ENCODE results near the gene GINS1.

Gene GINS1

DNA sequence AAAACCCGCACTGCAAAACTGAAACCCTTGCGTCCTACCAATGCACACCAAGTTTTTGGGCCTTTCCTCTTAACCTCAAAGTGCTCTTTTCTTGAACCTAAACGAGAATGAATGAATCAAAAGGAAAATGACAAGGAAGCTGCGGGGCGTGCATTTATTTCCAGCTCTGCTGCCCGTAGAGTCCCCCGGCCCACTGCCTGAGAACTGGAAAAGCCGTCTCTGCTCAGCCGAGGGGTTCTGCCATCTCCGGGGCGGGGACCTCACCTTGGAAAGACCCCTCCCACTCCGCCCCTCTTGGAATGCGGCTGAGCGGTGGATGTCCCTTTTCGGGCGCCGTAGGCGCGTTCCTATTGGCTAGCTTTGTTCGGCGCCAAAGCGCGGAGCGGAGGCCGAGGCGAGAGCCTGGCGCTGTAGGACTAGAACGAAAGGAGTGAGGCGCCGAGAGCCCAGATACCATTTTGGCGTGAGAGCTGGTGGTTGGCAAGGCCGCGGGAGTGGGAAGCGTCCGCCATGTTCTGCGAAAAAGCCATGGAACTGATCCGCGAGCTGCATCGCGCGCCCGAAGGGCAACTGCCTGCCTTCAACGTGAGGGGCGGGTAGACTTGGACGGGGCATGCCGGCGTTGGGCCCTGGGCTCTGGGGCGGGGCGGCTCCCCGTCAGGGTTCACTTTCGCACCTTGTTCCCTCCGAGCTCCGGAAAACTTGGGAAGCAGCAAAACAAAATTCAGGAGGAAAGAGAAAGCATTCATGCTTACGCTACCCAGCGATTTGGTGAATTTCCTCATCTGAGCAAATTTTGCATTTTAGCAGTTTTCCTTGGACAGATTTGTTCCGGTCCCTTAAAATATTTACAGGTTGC is at the start of gene GINS1:
Gene GINS1 (plus strand): TSS at position 363 of the 859 bp plus-strand sequence. CDS start 148 bp downstream, at position 511.
- peak; percentile 56 for DNase-seq (ENCODE audit: low read depth)

DNA sequence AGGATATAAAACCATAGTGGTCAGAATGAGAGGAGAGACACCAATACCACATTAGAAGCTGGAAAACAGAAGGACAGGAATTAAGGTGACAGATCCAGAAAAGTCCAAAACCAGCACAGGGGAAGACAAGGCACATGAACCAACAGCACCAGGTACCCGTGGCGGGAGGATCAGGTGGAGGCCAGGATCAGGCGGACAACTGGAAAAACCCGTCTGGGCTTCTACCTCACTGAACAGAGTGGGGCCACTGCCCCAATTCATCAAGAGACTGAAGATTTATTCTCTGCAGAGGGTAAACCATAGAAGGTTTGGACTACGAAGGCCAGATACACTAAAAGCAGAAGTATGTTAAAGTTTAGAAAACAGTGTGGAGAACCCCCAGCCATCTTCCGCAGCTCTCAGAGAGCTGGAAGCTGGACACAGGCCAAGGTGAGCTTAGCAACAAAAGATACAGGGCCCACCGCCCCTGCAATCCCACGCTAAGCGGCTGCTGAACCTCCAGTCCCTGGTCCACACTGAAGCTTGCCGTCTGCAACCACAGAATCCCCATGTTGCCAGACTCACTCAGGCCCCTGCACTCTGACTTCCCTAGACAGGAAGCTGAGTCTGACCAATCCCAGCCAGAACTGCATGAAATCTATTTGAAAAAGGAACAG is 46.7 kb upstream of the GINS1 start:
- no peak for DNase-seq (ENCODE audit: low read depth)

DNA sequence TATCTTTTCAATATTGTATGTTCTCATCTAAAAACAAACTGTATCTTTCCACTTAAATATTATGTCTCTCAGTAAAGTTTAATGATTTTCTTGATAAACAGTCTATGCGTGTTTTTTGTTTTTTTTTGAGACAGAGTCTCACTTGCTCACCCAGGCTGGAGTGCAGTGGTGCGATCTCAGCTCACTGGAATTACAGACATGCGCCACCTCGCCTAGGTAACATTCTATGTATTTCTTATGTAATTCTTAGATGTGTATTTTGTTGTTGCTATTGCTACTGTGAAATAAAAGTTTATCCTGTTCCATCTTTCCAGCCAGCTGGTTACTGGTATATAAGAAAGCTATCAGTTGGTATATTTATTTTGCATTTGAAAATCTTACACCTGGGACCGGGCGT is 46.2 kb upstream of the GINS1 start:
- DNase-seq (ENCODE audit: low read depth), result no peak

DNA sequence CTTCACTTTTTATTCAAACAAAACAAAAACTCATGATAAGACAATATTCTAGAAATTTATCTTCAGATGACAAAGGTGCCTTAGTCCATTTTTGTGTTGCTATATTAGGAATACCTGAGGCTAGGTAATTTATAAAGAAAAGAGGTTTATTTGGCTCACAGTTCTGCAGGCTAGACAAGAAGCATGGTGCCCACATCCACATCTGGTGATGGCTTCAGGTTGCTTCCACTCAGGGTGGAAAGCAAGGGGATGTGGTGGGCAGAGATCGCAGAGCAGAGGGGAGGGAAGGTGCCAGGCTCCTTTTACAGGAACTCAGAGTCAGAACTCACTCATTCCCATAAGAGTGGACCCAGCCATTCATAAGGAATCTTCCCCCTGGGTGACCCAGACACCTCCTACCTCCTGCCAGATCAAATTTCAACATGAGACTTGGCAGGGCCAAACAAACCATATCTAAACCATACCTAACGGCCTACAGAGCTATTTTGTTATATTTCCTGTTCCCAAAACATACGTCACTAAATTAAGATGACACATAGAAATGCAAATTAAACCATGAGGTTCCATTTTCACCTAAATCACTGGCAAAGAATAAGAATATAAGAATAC is 43.2 kb upstream of the GINS1 start:
- no peak for DNase-seq (ENCODE audit: low read depth)

DNA sequence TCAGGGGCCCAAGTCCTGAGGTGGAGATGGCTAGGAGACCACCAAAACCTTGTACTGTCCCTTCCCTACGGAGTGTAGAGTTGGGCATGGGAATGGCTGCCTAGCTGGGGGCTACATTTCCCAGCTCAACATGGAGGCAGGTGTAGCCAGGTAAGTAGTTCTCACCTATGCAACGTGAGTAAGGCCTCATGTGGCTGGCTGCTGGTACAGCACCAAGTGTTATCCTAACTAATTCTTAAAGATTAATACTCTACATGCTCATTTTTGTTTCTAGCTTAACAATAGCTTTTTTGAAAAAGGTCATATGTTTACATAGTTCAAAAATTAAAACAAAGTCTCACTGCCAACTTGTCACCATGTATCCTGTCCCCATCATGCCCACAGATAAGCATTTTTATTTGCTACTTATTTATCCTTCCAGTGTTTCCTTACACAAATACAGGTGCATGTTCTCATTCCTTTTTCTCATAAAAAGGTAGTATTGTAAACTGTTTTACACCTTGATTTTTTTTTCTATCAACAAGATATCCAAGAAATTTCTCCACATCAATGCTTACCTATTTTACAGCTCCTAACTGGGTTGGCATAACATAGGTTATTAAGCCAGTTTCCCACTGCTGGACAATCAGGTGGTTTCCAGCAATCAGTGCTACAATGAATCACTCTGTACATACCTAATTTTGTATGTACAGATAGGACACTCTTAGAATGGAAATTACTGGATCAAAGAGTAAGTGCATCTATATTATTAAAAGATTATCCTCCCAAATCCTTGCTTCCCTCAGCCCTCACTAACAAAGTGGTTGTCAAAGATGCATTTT is 42.4 kb upstream of the GINS1 start:
- no peak for DNase-seq (ENCODE audit: low read depth)

DNA sequence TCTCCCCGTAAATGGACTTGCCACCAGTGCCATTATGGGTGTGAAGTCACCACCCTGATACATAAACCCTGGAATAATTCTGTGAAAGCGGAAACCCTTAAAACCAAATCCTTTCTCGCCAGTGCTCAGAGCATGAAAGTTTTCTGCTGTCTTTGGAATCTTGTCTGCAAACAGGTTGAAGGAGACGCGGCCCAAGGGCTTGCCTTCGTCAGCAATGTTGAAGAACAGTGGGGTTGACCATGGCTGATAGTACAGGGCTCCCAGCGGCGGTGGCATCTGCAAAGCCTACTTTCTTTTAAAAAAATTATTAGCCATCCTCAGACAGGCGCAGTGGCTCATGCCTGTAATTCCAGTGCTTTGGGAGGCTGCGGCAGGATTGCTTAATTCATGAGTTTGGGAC is 38.9 kb upstream of the GINS1 start:
- no peak for DNase-seq (ENCODE audit: low read depth)

DNA sequence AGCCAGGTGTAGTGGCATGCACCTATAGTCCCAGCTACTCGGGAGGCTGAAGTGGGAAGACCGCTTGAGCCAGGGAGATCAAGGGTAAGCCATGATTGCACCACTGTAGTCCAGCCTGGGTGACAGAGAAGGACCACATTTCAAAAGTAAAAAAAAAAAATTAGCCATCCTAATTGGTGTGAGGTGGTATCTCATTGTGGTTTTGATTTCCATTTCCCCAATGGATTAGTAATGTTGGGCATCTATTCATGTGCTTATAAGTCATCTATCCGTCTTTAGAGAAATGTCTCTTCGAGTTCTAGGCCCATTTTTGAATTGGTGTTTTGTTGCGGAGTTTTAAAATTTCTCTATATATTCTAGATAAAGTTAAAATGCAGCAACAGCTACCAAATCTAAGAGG is 38.5 kb upstream of the GINS1 start:
- no peak for DNase-seq (ENCODE audit: low read depth)

DNA sequence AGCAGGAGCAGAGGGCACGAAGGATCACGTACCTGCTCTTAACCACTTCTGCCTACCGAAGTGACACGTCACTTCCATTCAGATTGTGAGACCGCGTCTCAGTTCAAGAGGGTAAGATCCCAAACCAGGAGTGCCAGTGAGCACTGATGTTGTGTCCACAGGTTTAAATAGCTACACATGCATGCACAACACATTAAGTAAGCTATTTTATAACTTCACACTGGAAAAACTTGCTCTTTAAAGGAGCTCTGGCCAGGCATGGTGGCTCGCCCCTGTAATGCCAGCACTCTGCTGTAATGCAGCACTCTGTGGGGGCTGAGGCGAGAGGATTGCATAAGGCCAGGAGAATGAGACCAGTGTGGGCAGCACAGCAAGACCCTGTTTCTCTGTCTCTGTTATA is 37.9 kb upstream of the GINS1 start:
- DNase-seq (ENCODE audit: low read depth), result no peak

DNA sequence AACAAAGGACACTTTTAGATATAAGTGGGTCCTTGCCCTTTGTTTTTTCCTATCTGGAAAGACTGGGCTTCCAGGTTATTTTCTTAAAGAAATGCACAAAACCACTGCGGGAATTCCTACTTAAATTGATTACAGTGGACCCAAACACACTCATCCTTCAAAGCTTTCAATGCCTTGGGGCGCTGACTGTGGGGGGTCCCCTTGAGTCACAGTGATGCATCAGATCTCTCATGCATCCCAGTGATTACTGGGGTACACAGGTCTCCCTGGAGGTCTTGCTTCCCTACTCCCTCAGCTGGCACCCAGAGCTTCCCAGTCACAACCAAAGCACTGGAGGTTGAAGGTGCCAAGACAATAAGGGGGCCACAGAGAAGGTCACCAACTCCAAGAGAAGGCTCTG is 37.5 kb upstream of the GINS1 start:
- DNase-seq (ENCODE audit: low read depth), result no peak

DNA sequence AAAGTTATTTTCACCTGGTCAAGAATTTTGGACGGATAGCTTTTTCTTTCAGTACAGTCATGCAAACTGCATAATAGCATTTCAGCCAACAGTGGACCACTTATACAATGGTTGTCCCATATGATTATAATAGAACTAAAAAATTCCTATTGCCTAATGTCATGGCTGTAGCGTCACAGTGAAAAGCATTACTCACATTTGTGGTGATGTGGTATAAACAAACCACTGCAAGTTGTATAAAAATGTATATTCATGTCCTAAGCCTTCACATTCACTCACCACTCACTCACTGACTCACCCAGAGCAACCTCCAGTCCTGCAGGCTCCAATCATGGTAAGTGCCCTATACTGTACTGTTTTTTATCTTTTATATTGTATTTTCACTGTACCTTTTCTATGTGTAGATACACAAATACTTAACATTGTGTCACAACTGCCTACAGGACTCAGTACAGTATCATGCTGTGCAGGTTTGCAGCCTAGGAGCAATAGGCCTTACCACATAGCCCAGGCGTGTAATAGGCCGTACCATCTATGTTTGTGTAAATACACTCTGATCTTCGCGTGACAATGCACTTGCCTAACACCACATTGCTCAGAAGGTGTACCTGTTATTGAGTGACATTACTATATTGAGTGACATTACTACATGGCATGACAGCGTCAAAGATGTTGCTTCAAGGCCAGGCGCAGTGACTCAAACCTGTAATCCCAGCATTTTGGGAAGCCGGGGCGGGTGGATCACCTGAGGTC is 34.7 kb upstream of the GINS1 start:
- no peak for DNase-seq (ENCODE audit: low read depth)

DNA sequence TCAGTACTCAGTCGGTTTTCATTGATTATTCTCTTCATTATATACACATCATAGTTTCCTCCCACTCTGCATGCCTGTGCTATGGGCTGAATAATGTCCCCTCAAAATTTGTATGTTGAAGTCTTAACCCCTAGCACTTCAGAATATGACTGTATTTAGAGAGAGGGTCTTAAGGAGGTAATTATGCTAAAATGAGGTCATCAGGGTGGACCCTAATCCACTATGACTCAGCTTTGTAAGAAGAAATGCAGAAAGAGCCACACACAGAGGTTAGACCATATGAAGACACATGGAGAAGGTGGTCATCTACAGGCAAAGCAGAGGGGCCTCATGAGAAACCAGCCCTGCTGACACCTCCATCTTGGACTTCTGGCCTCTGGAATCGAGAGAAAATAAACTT is 32.6 kb upstream of the GINS1 start:
- DNase-seq (ENCODE audit: low read depth), result no peak

DNA sequence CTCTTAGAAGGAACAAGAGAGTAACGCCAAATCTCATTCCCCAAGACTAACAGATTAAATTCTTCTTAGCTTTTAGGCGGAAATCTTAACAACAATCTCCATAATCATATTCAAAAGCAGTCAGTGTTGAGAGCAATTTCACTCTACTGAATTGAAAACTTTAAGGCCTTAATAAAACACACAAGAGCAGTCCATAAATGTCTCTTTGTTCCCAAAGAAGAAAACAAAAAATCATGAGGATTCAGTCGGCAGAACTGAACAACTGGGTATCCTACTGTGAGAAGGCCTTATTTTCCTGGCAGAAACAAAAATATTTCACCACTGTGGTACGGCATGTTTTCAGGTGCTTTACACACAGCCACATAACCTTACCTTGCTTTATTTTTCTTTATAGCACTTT is 31.2 kb upstream of the GINS1 start:
- no peak for DNase-seq (ENCODE audit: low read depth)

DNA sequence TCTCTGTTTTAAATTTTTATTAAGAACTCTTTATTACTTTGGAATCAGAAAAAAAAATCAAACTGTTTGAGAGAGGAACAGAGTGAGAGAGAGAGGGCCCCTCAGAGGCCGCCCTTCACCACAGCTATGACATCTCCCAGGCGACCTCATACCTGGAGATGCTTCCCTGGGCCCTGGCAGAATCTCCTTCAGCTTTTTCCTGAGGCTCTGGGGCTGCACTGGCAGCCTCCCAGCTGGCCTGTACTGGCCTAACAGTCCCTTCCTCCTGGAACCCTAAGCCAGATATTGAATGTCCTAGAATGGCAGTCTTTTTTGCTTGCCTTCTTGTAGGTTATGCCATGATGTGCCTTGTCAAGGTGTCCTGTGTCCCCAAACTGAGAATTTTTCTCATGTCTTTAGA is 30.6 kb upstream of the GINS1 start:
- no peak for DNase-seq (ENCODE audit: low read depth)

DNA sequence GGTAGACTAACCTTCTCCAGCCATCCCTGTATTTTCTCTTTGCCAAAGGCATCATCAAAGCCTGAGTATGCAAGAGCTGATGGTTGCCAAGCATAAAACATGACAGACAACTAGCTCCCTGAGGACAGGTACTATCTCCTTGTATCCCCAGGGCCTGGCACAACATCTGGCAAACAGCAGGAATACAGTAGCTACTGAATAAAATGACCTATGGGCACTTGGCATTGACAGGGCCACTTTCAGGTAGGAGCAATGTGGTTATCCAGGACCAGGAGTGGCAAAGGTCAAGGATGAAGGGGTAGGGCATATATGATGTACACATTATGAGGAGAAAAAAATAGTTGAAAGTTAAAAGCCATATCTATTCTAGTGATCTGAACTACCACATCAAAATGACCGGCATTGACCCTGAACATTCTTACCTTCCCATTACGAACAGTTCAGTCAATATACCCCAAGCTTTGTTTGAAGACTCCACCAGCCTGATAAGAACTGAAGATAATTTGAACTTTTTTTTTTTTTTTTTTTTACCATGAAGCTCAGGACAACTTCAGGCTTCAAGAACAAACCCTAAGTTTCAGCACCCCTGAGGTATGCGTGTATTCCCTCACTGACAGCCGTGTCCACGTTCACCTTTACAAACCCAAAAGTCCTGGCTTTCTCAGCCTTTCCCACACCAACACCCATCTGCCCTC is 29.1 kb upstream of the GINS1 start:
- no peak for DNase-seq (ENCODE audit: low read depth)

DNA sequence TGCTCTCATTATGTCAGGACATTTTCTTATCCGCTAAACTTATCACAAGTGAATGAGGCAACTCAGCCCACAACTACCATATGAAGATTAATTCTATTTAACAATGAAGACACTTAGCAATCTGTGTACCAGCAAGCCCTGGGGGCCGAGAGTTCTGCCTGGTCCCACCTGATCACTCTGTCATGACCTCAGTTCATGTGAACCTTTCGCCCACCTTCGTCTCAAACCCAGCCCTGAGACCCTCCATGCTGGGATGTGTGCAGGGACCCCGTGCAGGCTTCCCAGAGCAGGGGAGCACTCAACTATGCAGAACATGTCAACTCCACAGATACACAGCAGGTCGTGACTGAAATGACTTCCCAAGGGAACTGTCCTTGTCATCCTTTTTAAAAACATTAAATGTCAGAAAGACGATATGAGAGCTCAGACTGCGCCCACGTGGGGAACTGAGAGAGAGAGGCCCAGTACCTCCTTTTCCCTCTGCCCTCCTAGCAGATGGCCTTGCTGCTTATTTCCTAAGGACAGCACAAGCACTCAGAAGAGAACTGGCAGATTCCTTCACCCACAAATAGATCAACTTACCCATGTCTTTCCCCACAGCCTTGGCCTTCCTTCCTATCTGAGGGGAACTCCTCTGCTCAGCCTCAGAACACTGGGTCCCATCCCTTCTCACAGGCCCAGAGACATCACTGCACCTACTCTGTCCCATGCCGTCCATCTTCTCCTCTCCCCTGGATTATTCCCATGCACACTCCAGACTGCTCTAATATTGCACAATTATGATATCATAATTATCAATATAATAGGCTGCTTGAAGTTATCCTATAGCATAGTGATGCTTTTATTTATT is 28.4 kb upstream of the GINS1 start:
- DNase-seq (ENCODE audit: low read depth), result no peak

DNA sequence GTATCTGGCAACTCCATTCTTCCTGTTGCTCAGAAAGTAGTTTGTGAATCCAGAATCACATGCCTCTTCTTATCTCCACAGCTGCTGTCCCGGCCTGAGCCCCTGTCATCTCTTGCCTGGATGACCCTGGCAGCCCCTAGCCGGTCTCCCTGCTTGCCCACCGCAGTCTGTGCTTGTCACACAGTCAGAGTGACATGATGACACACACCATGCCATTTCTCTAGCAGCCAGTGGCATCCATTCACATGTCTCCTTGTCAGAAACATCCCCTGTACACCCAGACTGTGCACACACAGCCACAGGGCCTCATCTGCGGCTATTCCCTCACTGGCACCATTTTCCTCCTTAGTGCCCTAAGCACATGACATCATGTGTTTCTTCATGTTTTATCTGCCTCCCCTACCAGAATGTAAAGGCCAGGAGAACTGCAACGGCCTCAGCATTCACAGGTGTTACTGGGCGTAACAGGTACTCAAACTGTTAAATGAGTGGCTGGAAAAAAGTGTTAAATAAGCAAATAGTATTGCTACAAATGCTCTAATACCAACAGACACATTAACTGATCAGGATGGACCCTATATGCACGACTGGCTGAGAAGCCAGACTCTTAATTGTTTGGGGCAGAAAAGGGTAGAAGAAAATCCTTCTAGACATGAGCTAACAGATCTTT is 26.4 kb upstream of the GINS1 start:
- no peak for DNase-seq (ENCODE audit: low read depth)

DNA sequence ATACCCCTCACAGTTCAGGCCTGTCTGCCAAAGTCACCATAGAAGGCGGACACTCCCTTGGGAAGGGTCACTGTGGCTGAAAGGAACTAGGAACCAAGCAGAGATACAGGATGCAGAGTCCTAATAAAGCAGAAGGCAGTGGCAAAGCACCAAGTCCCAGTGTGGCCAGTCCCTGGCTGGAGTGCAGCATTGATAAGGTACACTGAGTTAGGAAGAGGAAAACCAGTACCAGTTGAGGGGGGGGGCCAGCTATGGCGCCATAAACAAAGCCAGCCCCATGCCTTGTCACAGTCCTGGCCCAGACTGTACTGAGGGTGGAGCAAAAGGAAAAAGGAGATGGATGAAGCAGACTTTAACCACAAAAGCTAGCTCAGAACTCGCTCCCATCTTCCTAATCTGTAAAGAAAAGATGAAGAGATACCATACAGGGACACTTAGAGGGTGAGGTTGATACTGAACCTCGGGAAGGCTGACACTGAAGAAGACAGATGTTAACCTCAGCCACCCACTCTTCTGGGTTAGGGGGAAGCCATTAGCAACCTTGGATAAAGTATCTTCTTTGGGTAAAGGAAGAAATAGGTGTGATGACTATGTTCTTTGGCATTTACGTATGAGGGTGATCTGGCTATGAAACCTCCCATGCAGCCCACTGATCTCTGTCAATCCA is 24.6 kb upstream of the GINS1 start:
- DNase-seq (ENCODE audit: low read depth), result no peak

DNA sequence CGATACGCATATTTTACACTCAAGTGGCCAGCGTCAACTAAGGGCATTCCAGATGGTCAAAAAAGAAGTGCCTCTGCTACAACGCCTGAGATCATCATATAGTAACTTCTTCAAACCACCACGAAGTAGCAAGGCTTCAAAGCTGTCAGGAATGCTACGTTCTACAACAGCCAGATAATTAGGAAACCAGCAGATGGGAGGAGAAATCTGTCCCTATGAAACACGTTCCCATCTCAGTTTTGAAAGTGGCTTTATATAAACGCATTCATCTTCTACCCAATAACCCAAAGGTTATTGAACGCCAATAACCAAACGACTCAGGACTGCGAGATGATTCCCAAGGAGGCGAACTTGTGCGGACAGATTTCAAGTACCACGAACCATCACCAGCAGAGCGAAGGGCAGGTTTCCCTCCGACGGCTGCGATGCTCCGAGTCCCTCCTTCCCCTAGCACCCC is 18.0 kb upstream of the GINS1 start:
- no peak for DNase-seq (ENCODE audit: low read depth)
